OCI-LY3 (cell line): ENCODE results near the gene CDKN1B.

ENCODE experiments used
- H2AFZ ChIP-seq: fragments of 200-600, 300-600 bp; shearing (Covaris generic); 2 replicates; pipeline ENCODE4 v1.6.0; 2014; ENCODE audit warnings: antibody characterized with exemption, low read depth, low read length
- H3K27ac ChIP-seq: fragments of 200-600, 300-600 bp; sonication (generic); 2 replicates; pipeline ENCODE4 v1.5.1; 2014; ENCODE audit warnings: mild to moderate bottlenecking, low read length, moderate library complexity, mixed read lengths
- H3K27me3 ChIP-seq: fragments of 200-600, 300-600 bp; sonication (generic); 2 replicates; pipeline ENCODE4 v1.6.1; 2014; ENCODE audit warnings: low read depth, low read length, mixed read lengths
- H3K36me3 ChIP-seq: fragments of 200-600, 300-600 bp; sonication (generic); replicated peaks from 2 replicates; pipeline ENCODE3; 2014; ENCODE audit warnings: low read depth, low read length, mixed read lengths
- H3K4me1 ChIP-seq: fragments of 300-600, 200-600 bp; sonication (generic); 2 replicates; pipeline ENCODE4 v1.6.1; 2014; ENCODE audit warnings: low read length, mixed read lengths
- H3K4me2 ChIP-seq: fragments of 200-600, 300-600 bp; sonication (generic); 2 replicates; pipeline ENCODE4 v1.6.1; 2014; ENCODE audit warnings: low read length, mixed read lengths
- H3K4me3 ChIP-seq: fragments of 300-600, 200-600 bp; sonication (generic); 2 replicates; pipeline ENCODE4 v1.5.1; 2014; ENCODE audit warnings: antibody characterized with exemption, mild to moderate bottlenecking, low read length, moderate library complexity
- H3K79me2 ChIP-seq: fragments of 300-600, 200-600 bp; shearing (Covaris generic); 2 replicates; pipeline ENCODE4 v1.6.1; 2014; ENCODE audit warnings: mild to moderate bottlenecking, low read length, mixed read lengths
- H3K9ac ChIP-seq: fragments of 300-600, 200-600 bp; shearing (Covaris generic); 2 replicates; pipeline ENCODE4 v1.6.0; 2014; ENCODE audit warnings: mild to moderate bottlenecking, low read length, moderate library complexity
- H3K9me3 ChIP-seq: fragments of 200-600, 300-600 bp; shearing (Covaris generic); 2 replicates; pipeline ENCODE4 v1.6.1; 2014; ENCODE audit warnings: low read length, mixed read lengths; ENCODE audit not compliant: insufficient read depth
- H4K20me1 ChIP-seq: fragments of 200-600, 300-600 bp; sonication (generic); 2 replicates; pipeline ENCODE4 v1.6.1; 2016; ENCODE audit warnings: low read length, mixed read lengths; ENCODE audit not compliant: insufficient read depth
- CTCF ChIP-seq: fragments of 200-600, 300-600 bp; sonication (generic); IDR thresholded peaks from 2 replicates; pipeline ENCODE4 v1.5.1; 2014; ENCODE audit warnings: antibody characterized with exemption, low read length, low read depth
- EZH2phosphoT487 ChIP-seq: fragments of 200-600 bp; shearing (Covaris generic); IDR thresholded peaks from 2 replicates; pipeline ENCODE4 v1.6.1; 2018; ENCODE audit warnings: antibody characterized with exemption, mixed run types, low read depth

CDKN1B gene

GRCh38 chr12:12748044-12748443, 30.9 kb downstream of the CDKN1B start:
- Histone ChIP-seq H3K27me3 (no peaks in the 10 kb centered on the region), H3K27ac (no peak overlapping the region), H3K36me3 (no peaks in the 10 kb centered on the region), H3K4me1 (no peaks in the 10 kb centered on the region), H3K4me3 (no peak overlapping the region), H3K4me2 (no peak overlapping the region), H3K9ac (no peak overlapping the region), H3K9me3 (no peaks in the 10 kb centered on the region), H4K20me1 (0 out of 2 replicates have a peak, but pooled peaks cover 2% of the 10 kb centered on the region), H2AFZ (no peak overlapping the region), H3K79me2 (no peaks in the 10 kb centered on the region)
- TF ChIP-seq CTCF = no peak
- TF ChIP-seq EZH2phosphoT487 = no peak

- H4K20me1 ChIP-seq = 0 out of 2 replicates have a peak, but pooled peaks cover 2% of the 10 kb centered on the region
- H3K27ac ChIP-seq = no peak overlapping the region
- H3K79me2 ChIP-seq = no peaks in the 10 kb centered on the region
- H3K9ac ChIP-seq = no peak overlapping the region
- H2AFZ ChIP-seq = no peak overlapping the region
- no peaks in the 10 kb centered on the region for H3K4me1 ChIP-seq
- H3K4me3 ChIP-seq = no peak overlapping the region
- H3K36me3 ChIP-seq = no peaks in the 10 kb centered on the region
- no peak overlapping the region for H3K4me2 ChIP-seq
- H3K27me3 ChIP-seq = no peaks in the 10 kb centered on the region
- TF ChIP-seq EZH2phosphoT487 (no peak), CTCF (no peak)
- H3K9me3 ChIP-seq = no peaks in the 10 kb centered on the region
Observed at GRCh38 chr12:12749433-12749832, 32.3 kb downstream of the CDKN1B start.

GRCh38 chr12:12755923-12756322, 38.8 kb downstream of the CDKN1B start:
- no peak overlapping the region for H3K4me2 ChIP-seq
- H3K9ac ChIP-seq = no peak overlapping the region
- no peak overlapping the region for H3K27ac ChIP-seq
- no peaks in the 10 kb centered on the region for H3K9me3 ChIP-seq
- H3K27me3 ChIP-seq = no peaks in the 10 kb centered on the region
- no peaks in the 10 kb centered on the region for H3K79me2 ChIP-seq
- H3K4me3 ChIP-seq = no peak overlapping the region
- TF ChIP-seq EZH2phosphoT487 (no peak), CTCF (no peak)
- H4K20me1 ChIP-seq = 0 out of 2 replicates have a peak, but pooled peaks cover 2% of the 10 kb centered on the region
- no peaks in the 10 kb centered on the region for H3K4me1 ChIP-seq
- no peak overlapping the region for H2AFZ ChIP-seq
- H3K36me3 ChIP-seq = no peaks in the 10 kb centered on the region

GRCh38 chr12:12757121-12757520, 40.0 kb downstream of the CDKN1B start:
- Histone ChIP-seq H3K27me3 (no peaks in the 10 kb centered on the region), H3K9me3 (no peaks in the 10 kb centered on the region), H3K36me3 (no peaks in the 10 kb centered on the region), H3K4me2 (no peak overlapping the region), H2AFZ (no peak overlapping the region), H3K4me1 (no peaks in the 10 kb centered on the region), H3K4me3 (no peak overlapping the region), H3K9ac (no peak overlapping the region), H3K27ac (no peak overlapping the region), H3K79me2 (no peaks in the 10 kb centered on the region), H4K20me1 (0 out of 2 replicates have a peak, but pooled peaks cover 2% of the 10 kb centered on the region)
- no peak for TF ChIP-seq CTCF
- TF ChIP-seq EZH2phosphoT487 = no peak
